VCaP (cell line): ENCODE data around the gene FBXO5.

Source experiments
- H3K27ac ChIP-seq: fragments of 450-650 bp; 2 replicates; pipeline ENCODE4 v1.5.1; 2017
- CTCF ChIP-seq: fragments of 450-650 bp; conservative IDR thresholded peaks from 2 replicates; pipeline ENCODE4 v1.5.1; 2017; ENCODE audit warnings: mild to moderate bottlenecking, moderate library complexity

The FBXO5 gene

GRCh38 chr6:152946995-152947394 lies 35.8 kb downstream of the FBXO5 start:
- no peak overlapping the region for H3K27ac ChIP-seq
- TF ChIP-seq CTCF = no peak

- TF ChIP-seq CTCF = no peak
- no peak overlapping the region for H3K27ac ChIP-seq
Measured at GRCh38 chr6:152946484-152946883, 36.4 kb downstream of the FBXO5 start.

GRCh38 chr6:152943260-152943897 lies 39.5 kb downstream of the FBXO5 start:
- TF ChIP-seq CTCF = no peak
- H3K27ac ChIP-seq = no peak overlapping the region

GRCh38 chr6:152942319-152942869 lies 40.4 kb downstream of the FBXO5 start:
- no peak for TF ChIP-seq CTCF
- no peak overlapping the region for H3K27ac ChIP-seq

GRCh38 chr6:152941746-152942145 lies 41.1 kb downstream of the FBXO5 start:
- no peak overlapping the region for H3K27ac ChIP-seq
- no peak for TF ChIP-seq CTCF

GRCh38 chr6:152932865-152933264 lies 50.0 kb downstream of the FBXO5 start:
- no peak for TF ChIP-seq CTCF
- H3K27ac ChIP-seq = no peak overlapping the region

- H3K27ac ChIP-seq = no peak overlapping the region
- no peak for TF ChIP-seq CTCF
Measured at GRCh38 chr6:152922706-152923105, 60.1 kb downstream of the FBXO5 start.
